ENCODE data around the gene ACKR2.
A peak's percentile ranks its signal among the peaks of the same experiment; 100 is the strongest.

Gene ACKR2

GRCh38 chr3:42855547-42856380 is 46.5 kb downstream of the ACKR2 start:
- no peak overlapping the region for H3K4me3 ChIP-seq (ENCODE audit: low read length)
- H4K20me1 ChIP-seq (ENCODE audit: control insufficient read depth, insufficient read depth, low read depth, low read length): no peaks in the 10 kb centered on the region
- H3K4me2 ChIP-seq (ENCODE audit: low read length): no peak overlapping the region
- H3K79me2 ChIP-seq (ENCODE audit: control insufficient read depth, low read length): no peaks in the 10 kb centered on the region
- H3K36me3 ChIP-seq (ENCODE audit: control insufficient read depth, low read length): no peaks in the 10 kb centered on the region
- H3K27me3 ChIP-seq (ENCODE audit: control insufficient read depth, low read length): peaks cover 13% of the 10 kb centered on the region; the same call in 1 of the 2 replicates
- TF ChIP-seq EZH2phosphoT487 (IDR thresholded peaks at IDR 0.05; ENCODE audit: borderline replicate concordance, low read length) (no peak), CTCF (IDR thresholded peaks at IDR 0.05; ENCODE audit: low read depth, low read length, poor library complexity, severe bottlenecking) (no peak)
- H3K4me1 ChIP-seq (ENCODE audit: control insufficient read depth, low read length): peaks cover 8% of the 10 kb centered on the region
- H3K27ac ChIP-seq (ENCODE audit: low read depth, low read length): no peak overlapping the region
- no peaks in the 10 kb centered on the region for H3K9me2 ChIP-seq (replicated peaks; ENCODE audit: control insufficient read depth, low read length)
- no peaks in the 10 kb centered on the region for H3K9me3 ChIP-seq (ENCODE audit: control insufficient read depth, insufficient read depth, low read length)
- no peaks in the 10 kb centered on the region for H3F3A ChIP-seq (ENCODE audit: control insufficient read depth, insufficient read depth)

GRCh38 chr3:42856544-42856943 is 47.3 kb downstream of the ACKR2 start:
- Histone ChIP-seq H3K4me1 (ENCODE audit: control insufficient read depth, low read length) (peaks cover 8% of the 10 kb centered on the region), H3K27me3 (ENCODE audit: control insufficient read depth, low read length) (peaks cover 13% of the 10 kb centered on the region; the same call in 1 of the 2 replicates), H3K27ac (ENCODE audit: low read depth, low read length) (no peak overlapping the region), H3K4me3 (ENCODE audit: low read length) (no peak overlapping the region), H3K4me2 (ENCODE audit: low read length) (0 out of 2 replicates have a peak overlapping the region, but pooled peaks have one; percentile 7), H4K20me1 (ENCODE audit: control insufficient read depth, insufficient read depth, low read depth, low read length) (no peaks in the 10 kb centered on the region), H3F3A (ENCODE audit: control insufficient read depth, insufficient read depth) (no peaks in the 10 kb centered on the region), H3K9me3 (ENCODE audit: control insufficient read depth, insufficient read depth, low read length) (no peaks in the 10 kb centered on the region), H3K9me2 (replicated peaks; ENCODE audit: control insufficient read depth, low read length) (no peaks in the 10 kb centered on the region), H3K79me2 (ENCODE audit: control insufficient read depth, low read length) (no peaks in the 10 kb centered on the region), H3K36me3 (ENCODE audit: control insufficient read depth, low read length) (no peaks in the 10 kb centered on the region)
- no peak for TF ChIP-seq EZH2phosphoT487 (IDR thresholded peaks at IDR 0.05; ENCODE audit: borderline replicate concordance, low read length)
- TF ChIP-seq CTCF (IDR thresholded peaks at IDR 0.05; ENCODE audit: low read depth, low read length, poor library complexity, severe bottlenecking): no peak

- no peaks in the 10 kb centered on the region for H3K4me1 ChIP-seq (ENCODE audit: control insufficient read depth, low read length)
Observed at GRCh38 chr3:42864321-42864950, 55.2 kb downstream of the ACKR2 start.

More at GRCh38 chr3:42864321-42864950, 55.2 kb downstream of the ACKR2 start:
- H3K36me3 ChIP-seq (ENCODE audit: control insufficient read depth, low read length): no peaks in the 10 kb centered on the region
- no peaks in the 10 kb centered on the region for H4K20me1 ChIP-seq (ENCODE audit: control insufficient read depth, insufficient read depth, low read depth, low read length)
- H3K4me3 ChIP-seq (ENCODE audit: low read length): no peak overlapping the region
- H3K9me2 ChIP-seq (replicated peaks; ENCODE audit: control insufficient read depth, low read length): no peaks in the 10 kb centered on the region
- no peak overlapping the region for H3K4me2 ChIP-seq (ENCODE audit: low read length)
- TF ChIP-seq EZH2phosphoT487 (IDR thresholded peaks at IDR 0.05; ENCODE audit: borderline replicate concordance, low read length) (no peak), CTCF (IDR thresholded peaks at IDR 0.05; ENCODE audit: low read depth, low read length, poor library complexity, severe bottlenecking) (no peak)
- H3K27me3 ChIP-seq (ENCODE audit: control insufficient read depth, low read length): no peaks in the 10 kb centered on the region
- no peaks in the 10 kb centered on the region for H3K9me3 ChIP-seq (ENCODE audit: control insufficient read depth, insufficient read depth, low read length)
- no peak overlapping the region for H3K27ac ChIP-seq (ENCODE audit: low read depth, low read length)
- no peaks in the 10 kb centered on the region for H3K79me2 ChIP-seq (ENCODE audit: control insufficient read depth, low read length)
- H3F3A ChIP-seq (ENCODE audit: control insufficient read depth, insufficient read depth): no peaks in the 10 kb centered on the region

Measured in DOHH2 (cell line).